NB4 (cell line): ENCODE measurements around the gene CFHR3.
"Not testable (repeated sequence)": the region's sequence is repeated elsewhere in the genome, so short reads cannot be mapped to it uniquely, and the experiment has no call there.

Experiments
- POLR2A ChIP-seq: IDR thresholded peaks from 2 replicates; pipeline ENCODE4 v1.6.1; 2011; ENCODE audit warnings: mild to moderate bottlenecking; ENCODE audit not compliant: insufficient read length; ENCODE audit errors: extremely low read depth
- TF ChIP-seq, protein P1 (sequence below): IDR thresholded peaks from one replicate; pipeline ENCODE4 v1.5.1; 2012; ENCODE audit warnings: low read depth, low read length

DNA sequence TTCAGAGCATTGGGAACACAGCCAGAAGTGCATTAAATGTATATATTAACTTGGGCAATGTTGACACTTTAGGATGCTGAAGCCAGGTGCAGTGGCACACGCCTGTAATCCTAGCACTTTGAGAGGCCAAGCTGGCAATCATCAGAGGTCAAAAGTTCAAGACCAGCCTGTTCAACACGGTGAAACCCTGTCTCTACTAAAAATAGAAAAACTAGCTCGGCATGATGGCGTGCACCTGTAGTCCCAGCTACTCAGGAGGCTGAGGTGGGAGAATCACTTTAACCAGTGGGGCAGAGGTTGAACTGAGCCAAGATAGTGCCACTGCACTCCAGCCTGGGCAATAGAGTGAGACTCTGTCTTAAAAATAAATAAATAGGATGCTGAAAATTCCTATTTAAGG, 19.5 kb downstream of the CFHR3 start:
- TF ChIP-seq, protein P1, sequence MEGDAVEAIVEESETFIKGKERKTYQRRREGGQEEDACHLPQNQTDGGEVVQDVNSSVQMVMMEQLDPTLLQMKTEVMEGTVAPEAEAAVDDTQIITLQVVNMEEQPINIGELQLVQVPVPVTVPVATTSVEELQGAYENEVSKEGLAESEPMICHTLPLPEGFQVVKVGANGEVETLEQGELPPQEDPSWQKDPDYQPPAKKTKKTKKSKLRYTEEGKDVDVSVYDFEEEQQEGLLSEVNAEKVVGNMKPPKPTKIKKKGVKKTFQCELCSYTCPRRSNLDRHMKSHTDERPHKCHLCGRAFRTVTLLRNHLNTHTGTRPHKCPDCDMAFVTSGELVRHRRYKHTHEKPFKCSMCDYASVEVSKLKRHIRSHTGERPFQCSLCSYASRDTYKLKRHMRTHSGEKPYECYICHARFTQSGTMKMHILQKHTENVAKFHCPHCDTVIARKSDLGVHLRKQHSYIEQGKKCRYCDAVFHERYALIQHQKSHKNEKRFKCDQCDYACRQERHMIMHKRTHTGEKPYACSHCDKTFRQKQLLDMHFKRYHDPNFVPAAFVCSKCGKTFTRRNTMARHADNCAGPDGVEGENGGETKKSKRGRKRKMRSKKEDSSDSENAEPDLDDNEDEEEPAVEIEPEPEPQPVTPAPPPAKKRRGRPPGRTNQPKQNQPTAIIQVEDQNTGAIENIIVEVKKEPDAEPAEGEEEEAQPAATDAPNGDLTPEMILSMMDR: not testable (repeated sequence)
- not testable (repeated sequence) for TF ChIP-seq POLR2A
